Psoas muscle (tissue), 8 donors: ENCODE results near the gene HSD17B8. TPM values are rescaled to one million over a fixed set of nuclear protein-coding genes. Genes with fewer than 3 reads are reported as not detected.

ENCODE experiments used
- ATAC-seq, 4 donors: fragments of 200-7000 bp; cut with Tn5 transposase; one replicate each; pipeline ENCODE4 v1.9.1; 2020; ENCODE audit warnings: moderate library complexity in 3 of 4, mild to moderate bottlenecking in 2 of 4
- DNase-seq, 2 donors: peaks; one replicate each; pipeline ENCODE4 v3.0.0-alpha.2; 2020
- H3K27ac ChIP-seq: fragments of 200-600 bp; one replicate; pipeline ENCODE4 v1.8.0; 2022
- H3K27me3 ChIP-seq, 3 donors: fragments of 200-600 bp in 1 of 3; one replicate each; pipeline versions ENCODE4 v1.6.1 to v1.8.0; 2013 to 2022; ENCODE audit warnings: low read length in 2 of 3, mild to moderate bottlenecking in 2 of 3, moderate library complexity in 1 of 3; ENCODE audit not compliant: insufficient read depth in 3 of 3
- H3K36me3 ChIP-seq, 2 donors: fragments of 200-600 bp in 1 of 2; one replicate each; pipeline versions ENCODE4 v1.6.1 to v1.8.0; 2013 to 2022; ENCODE audit warnings: low read depth in 1 of 2, mild to moderate bottlenecking in 1 of 2, moderate library complexity in 1 of 2; ENCODE audit not compliant: insufficient read depth in 1 of 2
- H3K4me1 ChIP-seq: fragments of 200-600 bp; one replicate; pipeline ENCODE4 v1.8.0; 2022
- H3K4me3 ChIP-seq: fragments of 200-600 bp; one replicate; pipeline ENCODE4 v1.8.0; 2022; ENCODE audit warnings: mild to moderate bottlenecking
- H3K9me3 ChIP-seq: fragments of 200-600 bp; one replicate; pipeline ENCODE4 v1.8.0; 2022
- CTCF ChIP-seq: fragments of 200-600 bp; IDR thresholded peaks from one replicate; pipeline ENCODE4 v1.8.0; 2022; ENCODE audit warnings: antibody characterized with exemption
- WGBS, 3 donors: extraction: QIAGEN DNeasy Blood & Tissue Kit; methylation state at CpG; one replicate each; pipeline versions ENCODE4 v1.1.6 to v1.1.7; 2013; 5-methylcytosine and 5-hydroxymethylcytosine counted together
- intact Hi-C, 2 donors: fragments of 100-400 bp; cut with DNase I; formaldehyde crosslinking; loops; one replicate each; pipeline versions ENCODE4 v1.11.0 to v1.14.2; 2022
- polyA plus RNA-seq, 3 donors: library from polyadenylated mRNA; stranded (reverse); fragments of 200-250 nt; gene quantifications; one replicate each; pipeline ENCODE4 v1.2.3, GENCODE V29; 2013
- total RNA-seq, 4 donors: library from RNA; stranded (reverse); fragmentation: NEBNext Ultra II Directional in 2 of 4; extraction: Animal tissue kit (Norgen Biotek cat#: 25700) in 2 of 4; gene quantifications; one replicate each; pipeline versions ENCODE4 v1.2.1 to v1.2.4, GENCODE V29; 2021 to 2023
- donor health status: healthy with polysubstance abuse.
- donor health status: DM: no; HTN: no; CAD: no; lungs with moderate emphysema.
- donor health status: Bipolar disorder and iron deficiency.
- donor health status: healthy.
- donor health status: DM: yes; HTN: yes; CAD: no.
- donor health status: DM: no; HTN: no; CAD: no.
- donor health status: DM: no; HTN: no; CAD: no.
- donor health status: DM: yes; HTN: yes; CAD: no.

HSD17B8 gene
- total and polyA plus RNA-seq, 7 donors, result 5.3 to 18.9 (median 10.3) TPM

GRCh38 chr6:33211136-33211535 is 6.7 kb downstream of the HSD17B8 start:
- no peak overlapping the region for H3K4me3 ChIP-seq
- peaks cover 12% of the 10 kb centered on the region for H3K4me1 ChIP-seq
- H3K27me3 ChIP-seq, result no peaks in the 10 kb centered on the region
- peaks cover 0 to 26% of the 10 kb centered on the region in 2 donors for H3K36me3 ChIP-seq
- no peak for TF ChIP-seq CTCF
- H3K27ac ChIP-seq, result no peak overlapping the region
- WGBS, 3 donors, result 69 to 79% (median 77%) methylated on average over 16 to 17 of the region's 17 CpGs
- no peak for ATAC-seq
- H3K9me3 ChIP-seq, result no peaks in the 10 kb centered on the region
- intact Hi-C loops, result no loop called here
- DNase-seq, result no peak

GRCh38 chr6:33211666-33212422 is 7.4 kb downstream of the HSD17B8 start:
- DNase-seq, result no peak
- intact Hi-C loops, result no loop called here
- H3K4me1 ChIP-seq, result peaks cover 12% of the 10 kb centered on the region

GRCh38 chr6:33212857-33213165 is 8.4 kb downstream of the HSD17B8 start:
- H3K4me3 ChIP-seq, result peak overlapping the region; percentile 67
- H3K4me1 ChIP-seq, result peaks cover 8% of the 10 kb centered on the region
- H3K36me3 ChIP-seq, result peaks cover 0 to 26% of the 10 kb centered on the region in 2 donors
- no peaks in the 10 kb centered on the region for H3K27me3 ChIP-seq
- no peak for ATAC-seq
- no peak for DNase-seq
- 0 to 3% (median 1%) methylated on average over 6 of the region's 6 CpGs for WGBS, 3 donors
- no peak overlapping the region for H3K27ac ChIP-seq
- intact Hi-C loops, result no loop called here
- no peak for TF ChIP-seq CTCF
- no peaks in the 10 kb centered on the region for H3K9me3 ChIP-seq

More at GRCh38 chr6:33211666-33212422, 7.4 kb downstream of the HSD17B8 start:
- ATAC-seq, result no peak
- H3K27me3 ChIP-seq, result no peaks in the 10 kb centered on the region
- no peak for TF ChIP-seq CTCF
- no peak overlapping the region for H3K27ac ChIP-seq
- H3K36me3 ChIP-seq, result peaks cover 0 to 26% of the 10 kb centered on the region in 2 donors
- 78 to 83% (median 81%) methylated on average over 14 to 18 of the region's 18 CpGs for WGBS, 3 donors
- H3K4me3 ChIP-seq, result no peak overlapping the region
- H3K9me3 ChIP-seq, result no peaks in the 10 kb centered on the region

- WGBS, 3 donors, result 1 to 2% (median 1%) methylated on average over 34 to 43 of the region's 43 CpGs
- Histone ChIP-seq H3K27me3 (no peaks in the 10 kb centered on the region), H3K4me3 (peak overlapping the region; percentile 67), H3K36me3 (peaks cover 0 to 26% of the 10 kb centered on the region in 2 donors), H3K27ac (no peak overlapping the region), H3K9me3 (no peaks in the 10 kb centered on the region), H3K4me1 (peaks cover 8% of the 10 kb centered on the region)
- TF ChIP-seq CTCF, result no peak
- DNase-seq (no peak), ATAC-seq (peak; percentile 12 to 42 (median 18))
- intact Hi-C loops, result no loop called here
Measured at GRCh38 chr6:33213166-33213988, 8.9 kb downstream of the HSD17B8 start.
